NCI-H2081 (cell line): ENCODE results near the gene NUP43.
"Not testable (repeated sequence)": the region's sequence is repeated elsewhere in the genome, so short reads cannot be mapped to it uniquely, and the experiment has no call there.

Experiments used
- DNase-seq, 2 experiments: peaks; one replicate each; lab custom pipeline; 2025; lab: John Stamatoyannopoulos, UW

Gene NUP43

GRCh38 chr6:149749082-149749593 lies 2.8 kb upstream of the NUP43 start:
- DNase-seq = not testable (repeated sequence)

GRCh38 chr6:149745252-149745651 lies 1.1 kb downstream of the NUP43 start:
- not testable (repeated sequence) for DNase-seq

- DNase-seq = no peak
Observed at GRCh38 chr6:149734915-149735314, 11.4 kb downstream of the NUP43 start.

GRCh38 chr6:149733089-149733720 lies 13.1 kb downstream of the NUP43 start:
- no peak for DNase-seq

GRCh38 chr6:149729824-149730223 lies 16.5 kb downstream of the NUP43 start:
- DNase-seq = no peak

- no peak for DNase-seq
Observed at GRCh38 chr6:149728499-149729234, 17.7 kb downstream of the NUP43 start.

GRCh38 chr6:149727793-149728498 lies 18.4 kb downstream of the NUP43 start:
- no peak for DNase-seq

- DNase-seq = no peak
Observed at GRCh38 chr6:149725785-149726184, 20.5 kb downstream of the NUP43 start.

- DNase-seq = peak; percentile 11 to 24
Observed at GRCh38 chr6:149723771-149724417, 22.4 kb downstream of the NUP43 start.

GRCh38 chr6:149723262-149723661 lies 23.1 kb downstream of the NUP43 start:
- no peak for DNase-seq

GRCh38 chr6:149719531-149719930 lies 26.8 kb downstream of the NUP43 start:
- no peak for DNase-seq

- DNase-seq = peak; percentile 81 to 83
Observed at GRCh38 chr6:149717588-149718458, 28.5 kb downstream of the NUP43 start, which contains the start of gene LATS1. TSS of gene LATS1 (minus strand) at chr6:149718101. CDS start at chr6:149702126, 15,975 bp downstream.

GRCh38 chr6:149717255-149717587 lies 29.1 kb downstream of the NUP43 start:
- no peak for DNase-seq

GRCh38 chr6:149716181-149716963 lies 30.0 kb downstream of the NUP43 start:
- no peak for DNase-seq

- no peak for DNase-seq
Observed at GRCh38 chr6:149714442-149714841, 31.9 kb downstream of the NUP43 start.

GRCh38 chr6:149711711-149712110 lies 34.6 kb downstream of the NUP43 start:
- no peak for DNase-seq

GRCh38 chr6:149701714-149702113 lies 44.6 kb downstream of the NUP43 start:
- no peak for DNase-seq

GRCh38 chr6:149699150-149699549 lies 47.2 kb downstream of the NUP43 start:
- DNase-seq = no peak

GRCh38 chr6:149698175-149698574 lies 48.2 kb downstream of the NUP43 start:
- no peak for DNase-seq

- no peak for DNase-seq
Observed at GRCh38 chr6:149696901-149697300, 49.4 kb downstream of the NUP43 start.
